Measurements from ENCODE around the gene RGL3.
"Not testable (repeated sequence)": the region's sequence is repeated elsewhere in the genome, so short reads cannot be mapped to it uniquely, and the experiment has no call there.

The RGL3 gene

DNA sequence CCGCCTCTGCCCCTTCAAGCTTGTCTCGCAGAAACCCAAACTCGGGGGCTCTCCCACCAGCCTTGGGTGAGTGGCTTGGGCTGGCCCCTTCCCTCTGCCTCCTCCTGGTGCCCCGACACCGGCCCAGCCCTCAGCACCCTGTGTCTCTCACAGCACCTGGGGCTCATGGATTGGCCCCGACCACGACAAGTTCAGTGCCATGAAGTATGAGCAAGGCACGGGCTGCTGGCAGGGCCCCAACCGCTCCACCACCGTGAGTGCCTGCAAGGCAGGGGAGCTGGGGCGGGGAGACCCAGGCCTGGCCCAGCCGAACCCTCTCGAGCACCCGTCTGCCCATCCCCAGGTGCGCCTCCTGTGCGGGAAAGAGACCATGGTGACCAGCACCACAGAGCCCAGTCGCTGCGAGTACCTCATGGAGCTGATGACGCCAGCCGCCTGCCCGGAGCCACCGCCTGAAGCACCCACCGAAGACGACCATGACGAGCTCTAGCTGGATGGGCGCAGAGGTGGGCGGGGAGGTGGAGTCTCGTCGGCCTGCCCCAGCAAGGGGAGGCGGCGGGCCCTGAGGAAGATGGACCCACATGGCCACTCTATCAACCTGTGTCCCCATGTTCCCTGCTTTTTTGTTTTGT lies 29.9 kb upstream of the RGL3 start:
- no peak for DNase-seq (ENCODE audit: low read depth in 2 of 3, low spot score in 2 of 3)

DNA sequence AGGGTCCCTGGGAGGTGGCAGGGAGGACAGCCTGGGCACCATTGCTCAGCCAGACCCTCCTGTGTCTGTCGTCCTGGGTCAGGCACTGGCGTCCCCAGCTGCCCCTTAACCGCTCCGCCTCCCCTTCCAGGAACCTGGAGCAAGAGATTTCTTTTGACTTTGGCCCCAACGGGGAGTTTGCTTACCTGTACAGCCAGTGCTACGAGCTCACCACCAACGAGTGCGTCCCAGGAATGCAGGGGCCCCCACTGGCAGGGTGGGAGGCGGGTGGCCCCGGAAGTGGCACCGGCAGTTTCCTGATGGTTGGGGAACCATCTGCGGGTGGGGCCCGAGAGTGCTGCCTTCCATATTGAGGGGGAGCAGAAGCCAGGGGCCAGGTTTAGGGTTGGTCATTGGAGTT lies 29.3 kb upstream of the RGL3 start:
- no peak for DNase-seq (ENCODE audit: low read depth in 2 of 3, low spot score in 2 of 3)

DNA sequence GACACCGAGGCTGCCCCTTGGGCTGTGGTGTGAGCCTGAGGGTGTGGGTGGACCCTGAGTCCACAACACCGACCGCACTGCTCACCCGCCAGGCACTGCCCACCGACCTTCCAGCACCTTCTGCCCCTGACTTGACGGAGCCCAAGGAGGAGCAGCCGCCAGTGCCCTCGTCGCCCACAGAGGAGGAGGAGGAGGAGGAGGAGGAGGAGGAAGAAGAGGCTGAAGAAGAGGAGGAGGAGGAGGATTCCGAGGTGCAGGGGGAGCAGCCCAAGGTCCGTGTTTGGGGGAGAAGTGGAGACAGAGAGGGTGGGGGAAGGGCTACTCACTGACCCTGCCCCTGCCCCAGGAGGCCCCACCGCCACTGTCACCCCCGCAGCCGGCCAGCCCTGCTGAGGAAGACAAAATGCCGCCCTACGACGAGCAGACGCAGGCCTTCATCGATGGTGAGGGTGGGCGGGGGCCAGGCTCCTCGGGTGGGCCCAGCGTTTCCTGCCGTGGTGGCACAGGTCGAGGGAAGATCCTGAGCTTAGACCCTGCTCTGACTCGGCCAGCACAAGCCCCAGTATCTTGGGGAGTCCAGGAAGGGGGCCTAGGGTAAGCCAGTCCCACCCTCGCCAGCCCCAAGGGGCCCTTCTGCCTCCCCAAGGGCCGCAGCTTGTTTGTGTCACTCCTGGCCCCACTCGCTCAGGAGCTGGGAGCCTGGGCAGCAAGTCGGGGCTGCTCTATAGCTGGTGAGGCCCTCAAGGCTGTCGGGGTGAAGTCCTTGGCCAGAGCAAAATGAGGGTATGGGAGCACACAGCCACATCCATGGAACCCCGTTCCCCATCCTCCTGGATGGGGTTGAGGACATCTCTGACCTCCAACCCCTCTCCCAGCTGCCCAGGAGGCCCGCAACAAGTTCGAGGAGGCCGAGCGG lies 28.5 kb upstream of the RGL3 start:
- no peak for DNase-seq (ENCODE audit: low read depth in 2 of 3, low spot score in 2 of 3)

DNA sequence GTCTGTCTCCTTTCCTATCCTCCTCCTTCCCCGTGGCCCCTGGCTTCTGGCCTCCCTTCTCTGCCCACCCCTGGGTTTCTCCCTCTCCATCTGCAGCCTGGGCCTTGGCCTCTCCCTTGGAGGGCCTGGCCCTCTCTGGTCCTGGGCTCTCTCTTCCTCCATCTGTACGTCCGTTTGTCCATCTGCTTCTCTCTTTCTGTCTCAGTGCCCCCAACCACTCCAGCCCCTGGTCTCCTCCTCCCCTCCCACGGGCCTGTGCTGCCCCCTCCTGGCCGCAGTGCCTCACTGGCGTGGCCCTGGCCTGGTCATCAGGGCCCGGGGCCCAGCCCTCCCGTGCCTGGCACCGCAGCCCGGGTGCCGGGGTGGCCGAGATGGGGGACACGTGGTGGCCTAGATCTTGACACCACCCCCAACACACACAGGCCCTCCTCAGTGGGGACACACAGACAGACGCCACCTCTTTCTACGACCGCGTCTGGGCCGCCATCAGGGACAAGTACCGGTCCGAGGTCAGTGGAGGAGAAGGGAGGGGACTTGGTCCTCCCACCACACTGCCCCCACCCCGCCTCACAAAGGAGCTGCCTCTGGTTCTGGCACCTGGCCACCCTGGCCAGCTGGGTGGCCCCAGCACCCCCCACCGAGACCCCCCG lies 27.7 kb upstream of the RGL3 start:
- DNase-seq (ENCODE audit: low read depth in 2 of 3, low spot score in 2 of 3) = no peak

DNA sequence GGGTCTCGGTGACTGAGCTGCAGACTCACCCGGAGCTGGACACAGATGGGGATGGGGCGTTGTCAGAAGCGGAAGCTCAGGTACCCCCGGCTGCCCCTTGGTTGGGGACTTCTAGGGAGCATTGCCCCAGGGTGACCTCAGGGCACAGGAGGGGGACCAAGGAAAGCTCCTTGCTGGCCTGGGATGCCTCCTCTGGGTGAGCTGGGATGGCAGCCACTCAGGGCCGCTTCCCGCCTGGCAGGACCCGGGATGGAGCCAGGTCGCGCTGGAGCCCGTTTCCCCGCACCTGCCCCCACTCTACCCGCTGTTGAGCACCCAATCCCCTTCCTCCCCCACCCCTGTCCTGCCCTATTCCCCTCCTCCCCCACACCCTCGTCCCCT lies 27.1 kb upstream of the RGL3 start:
- DNase-seq (ENCODE audit: low read depth in 2 of 3, low spot score in 2 of 3) = no peak

DNA sequence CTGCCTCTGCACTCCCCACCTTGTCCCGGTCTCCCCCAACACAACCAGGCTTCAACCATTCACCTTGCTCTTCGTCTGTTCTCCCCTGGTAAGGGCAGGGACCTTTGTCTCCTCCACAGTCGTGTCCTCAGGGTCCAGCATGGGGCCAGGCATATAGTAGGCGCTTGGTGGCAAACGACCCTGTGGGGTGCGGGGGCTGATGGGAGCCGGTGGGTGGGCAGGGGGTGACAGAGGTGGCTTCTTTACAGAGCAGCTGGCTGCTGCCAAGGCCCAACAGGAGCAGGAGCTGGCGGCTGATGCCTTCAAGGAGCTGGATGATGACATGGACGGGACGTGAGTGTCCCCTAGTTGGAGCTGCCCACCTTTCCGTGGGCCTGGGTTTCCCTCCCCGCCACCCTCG lies 26.0 kb upstream of the RGL3 start:
- no peak for DNase-seq (ENCODE audit: low read depth in 2 of 3, low spot score in 2 of 3)

DNA sequence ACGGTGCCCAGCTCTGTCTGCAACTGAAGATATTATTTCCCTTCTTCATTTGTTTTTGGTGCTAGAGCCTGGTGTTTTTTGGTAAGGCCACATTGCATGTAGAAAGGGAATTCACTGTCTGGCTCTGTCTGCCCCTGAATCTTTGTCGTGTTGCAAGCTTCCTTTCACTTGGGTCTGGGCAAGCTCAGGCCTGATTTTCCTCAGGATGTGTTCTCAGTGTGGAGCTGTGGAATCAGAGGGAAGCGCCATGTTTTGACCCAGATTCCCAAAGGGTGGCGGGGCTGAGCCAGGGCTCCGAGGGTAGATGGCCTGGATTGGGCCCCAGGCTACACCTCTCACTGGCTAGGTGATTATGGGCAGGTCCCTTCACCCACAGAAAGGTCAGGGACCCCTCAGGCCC lies 24.9 kb upstream of the RGL3 start:
- no peak for DNase-seq (ENCODE audit: low read depth in 2 of 3, low spot score in 2 of 3)

DNA sequence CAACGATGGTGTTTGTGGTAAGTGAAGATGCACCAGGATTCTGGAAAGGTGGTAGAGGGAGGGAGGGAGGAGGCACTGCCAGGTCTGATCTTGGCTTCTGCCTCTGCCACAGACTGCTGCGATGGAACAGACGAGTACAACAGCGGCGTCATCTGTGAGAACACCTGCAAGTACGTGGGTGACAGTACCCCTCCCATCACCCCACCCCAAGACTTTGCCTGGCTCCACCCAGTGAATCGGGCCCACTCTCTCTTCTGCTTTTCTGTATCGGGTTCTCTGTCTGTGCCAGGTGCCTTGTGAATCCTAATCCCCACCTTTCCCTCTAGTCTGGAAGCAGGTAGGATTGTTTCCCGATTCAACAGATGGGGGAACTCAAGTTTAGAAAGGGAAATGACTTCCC lies 18.8 kb upstream of the RGL3 start:
- no peak for DNase-seq (ENCODE audit: low read depth in 2 of 3, low spot score in 2 of 3)

DNA sequence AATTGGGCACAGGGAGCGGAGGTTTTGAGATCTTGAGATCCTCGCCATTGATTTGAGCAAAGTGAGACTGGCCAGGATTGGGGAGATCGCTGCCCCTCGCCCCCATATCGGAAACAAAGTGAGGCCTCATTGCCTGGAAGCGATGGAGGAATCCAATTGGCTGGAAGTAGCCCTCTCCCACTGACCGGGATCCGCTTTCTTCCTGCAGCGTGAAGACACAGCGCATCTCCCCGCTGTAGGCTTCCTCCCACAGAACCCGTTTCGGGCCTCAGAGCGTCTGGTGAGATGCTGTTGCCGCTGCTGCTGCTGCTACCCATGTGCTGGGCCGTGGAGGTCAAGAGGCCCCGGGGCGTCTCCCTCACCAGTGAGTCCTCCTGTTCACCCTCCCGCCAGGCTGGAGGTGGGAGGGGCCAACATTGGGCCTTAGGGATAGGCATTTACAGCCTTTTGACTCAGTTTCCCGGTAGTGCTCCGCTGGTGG lies 16.8 kb upstream of the RGL3 start:
- DNase-seq (ENCODE audit: low read depth in 2 of 3, low spot score in 2 of 3) = no peak

DNA sequence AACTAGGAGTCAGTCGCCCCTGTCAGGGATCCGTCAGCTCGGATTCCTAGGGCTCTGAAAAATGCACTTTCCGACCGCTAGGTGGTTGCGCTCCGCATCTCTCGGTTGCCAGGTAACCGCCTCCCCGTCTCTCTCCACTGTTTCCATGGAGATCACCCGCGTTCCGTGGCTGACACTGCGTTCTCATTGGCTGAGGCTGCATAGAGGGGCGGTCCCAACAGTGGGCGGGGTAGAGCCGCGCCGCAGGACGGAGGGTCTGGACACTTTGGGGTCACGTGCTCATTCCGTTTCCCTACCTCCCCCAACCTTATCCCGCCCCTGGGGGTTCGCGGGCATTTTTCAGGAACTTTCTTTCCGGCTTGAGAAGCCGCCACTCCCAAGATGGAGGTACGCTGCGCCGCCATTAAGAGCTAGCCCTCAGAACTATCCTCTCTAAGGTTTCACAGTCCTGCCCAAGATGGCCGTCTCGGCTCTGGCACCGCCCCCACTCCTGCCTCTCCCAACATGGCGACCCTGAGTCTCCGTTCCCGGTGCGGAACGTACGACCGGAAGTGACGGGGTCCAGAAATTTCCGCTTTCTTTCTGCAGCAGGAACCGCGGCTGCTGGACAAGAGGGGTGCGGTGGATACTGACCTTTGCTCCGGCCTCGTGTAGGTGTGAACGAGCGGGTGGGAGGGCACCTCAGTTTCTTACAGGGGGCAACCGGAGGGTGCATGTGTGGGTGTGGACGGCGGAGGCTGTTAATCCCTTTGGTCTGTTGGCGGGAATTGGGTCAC lies 16.1 kb upstream of the RGL3 start, which contains the start of the genes ODAD3 and PRKCSH:
Gene ODAD3, minus strand, starts transcription at position 65 of the 776 bp plus-strand sequence. CDS start 105 bp downstream, outside the sequence.
Gene PRKCSH, plus strand, starts transcription at position 579 of the 776 bp plus-strand sequence. CDS start 483 bp downstream, outside the sequence.
- peak; percentile 82 to 98 (median 92) for DNase-seq (ENCODE audit: low read depth in 2 of 3, low spot score in 2 of 3)

DNA sequence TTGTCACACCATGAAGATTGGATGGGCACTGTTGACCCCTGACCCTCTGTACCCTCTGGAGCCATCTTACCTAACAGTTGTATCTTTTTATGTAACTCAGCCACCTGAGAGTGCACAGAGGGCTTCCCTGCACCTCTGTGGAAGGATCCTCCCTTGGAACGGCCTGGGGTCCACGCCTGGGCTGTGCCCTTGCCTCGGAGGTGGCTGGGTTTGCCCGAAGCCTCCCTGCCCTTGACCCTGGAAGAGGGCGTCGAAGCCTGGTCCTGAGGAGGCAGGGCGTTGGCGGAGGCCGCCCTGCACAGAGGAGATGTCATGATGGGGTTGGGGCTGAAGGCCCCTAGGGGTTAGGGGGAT lies 15.6 kb upstream of the RGL3 start:
- DNase-seq (ENCODE audit: low read depth in 2 of 3, low spot score in 2 of 3) = no peak

DNA sequence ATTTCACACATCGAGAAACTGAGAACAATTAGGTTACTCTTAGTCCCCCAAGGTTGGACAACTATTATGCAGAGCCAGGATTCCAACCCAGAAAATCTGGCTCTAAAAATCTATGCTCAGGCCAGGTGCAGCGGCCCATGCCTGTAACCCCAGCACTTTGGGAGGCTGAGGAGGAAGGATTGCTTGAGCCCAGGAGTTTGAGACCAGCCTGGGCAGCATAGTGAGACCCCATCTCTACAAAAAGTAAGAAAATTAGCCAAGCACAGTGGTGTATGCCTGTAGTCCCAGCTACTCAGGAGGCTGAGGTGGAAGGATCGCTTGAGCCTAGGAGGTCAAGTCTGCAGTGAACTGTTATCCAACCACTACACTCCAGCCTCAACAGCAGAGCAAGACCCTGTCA lies 14.4 kb upstream of the RGL3 start:
- not testable (repeated sequence) for DNase-seq (ENCODE audit: low read depth in 2 of 3, low spot score in 2 of 3)

DNA sequence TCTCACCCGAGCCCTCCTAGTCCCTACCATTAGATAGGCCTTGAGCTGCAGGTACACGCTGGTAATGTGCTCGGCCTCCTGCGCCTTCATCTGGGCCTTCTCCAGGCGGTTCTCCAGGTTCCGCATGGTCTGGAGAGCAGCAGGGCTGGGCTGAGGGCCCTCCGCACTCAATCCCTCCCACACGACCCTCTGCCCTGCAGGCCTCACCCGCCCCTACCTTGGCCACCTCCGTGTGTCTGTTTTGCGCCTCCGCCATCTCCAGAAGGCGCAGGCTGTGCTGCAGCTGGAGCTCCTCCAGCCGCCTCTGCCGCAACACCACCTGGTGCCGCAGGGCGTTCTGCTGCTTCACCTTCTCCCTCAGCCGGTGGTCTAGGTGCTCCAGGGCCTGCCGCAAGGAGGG lies 7.5 kb upstream of the RGL3 start:
- no peak for DNase-seq (ENCODE audit: low read depth in 2 of 3, low spot score in 2 of 3)

DNA sequence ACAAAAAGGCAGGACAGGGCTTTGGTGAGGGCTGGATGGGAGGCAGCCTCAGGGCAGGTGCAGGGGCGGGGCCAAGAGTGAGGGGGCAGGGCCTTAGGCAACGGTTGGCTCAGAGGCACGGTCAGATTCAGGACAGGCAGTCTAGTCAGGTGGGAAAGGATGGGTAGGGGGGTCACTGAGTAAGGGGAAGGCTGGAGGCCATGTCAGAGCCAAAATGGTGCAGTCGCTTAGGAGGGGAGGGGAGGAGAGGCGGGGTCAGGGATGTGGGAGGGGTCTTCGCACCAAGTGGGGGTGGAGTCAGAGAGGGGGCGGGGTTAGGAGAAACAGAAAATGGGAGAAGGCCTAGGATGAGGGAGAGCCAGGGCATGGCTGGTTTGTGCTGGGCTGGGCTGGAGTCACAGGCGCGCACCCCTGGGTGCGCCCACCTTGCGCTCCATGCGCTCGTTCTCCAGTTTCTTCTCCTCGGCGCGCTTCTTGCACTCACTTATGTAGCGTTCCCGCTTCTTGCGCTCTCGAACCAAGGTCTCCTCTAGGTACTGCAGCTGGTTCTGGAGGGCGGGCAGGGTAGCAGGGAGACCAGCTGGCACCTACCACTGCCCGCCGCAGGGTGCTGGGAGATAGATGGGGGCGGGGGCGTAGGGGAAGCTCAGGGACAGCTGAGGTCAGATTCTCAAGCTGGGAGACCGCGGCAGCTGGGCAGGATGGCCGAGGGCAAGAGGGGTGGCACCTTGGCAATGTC lies 6.8 kb upstream of the RGL3 start:
- DNase-seq (ENCODE audit: low read depth in 2 of 3, low spot score in 2 of 3) = no peak

DNA sequence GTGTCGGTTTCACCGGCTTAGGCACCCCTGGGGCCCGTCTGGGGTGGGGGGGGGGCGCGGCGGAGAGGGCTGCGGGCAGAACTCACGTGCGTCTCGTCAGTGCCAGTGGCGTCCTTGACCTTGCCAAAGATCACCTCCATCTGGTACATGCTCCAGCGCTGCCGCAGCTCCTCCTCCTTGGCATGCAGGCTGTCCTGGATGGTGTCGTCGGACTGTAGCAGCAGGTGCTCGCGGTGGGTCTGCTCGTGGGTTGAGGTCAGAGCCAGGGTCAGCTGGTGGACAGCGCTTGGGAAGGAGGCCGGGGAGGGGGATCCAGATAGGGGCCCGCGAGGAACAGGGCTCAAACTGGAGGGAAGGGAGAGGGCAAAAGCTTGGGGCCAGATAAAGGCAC lies 4.7 kb upstream of the RGL3 start:
- DNase-seq (ENCODE audit: low read depth in 2 of 3, low spot score in 2 of 3) = no peak

DNA sequence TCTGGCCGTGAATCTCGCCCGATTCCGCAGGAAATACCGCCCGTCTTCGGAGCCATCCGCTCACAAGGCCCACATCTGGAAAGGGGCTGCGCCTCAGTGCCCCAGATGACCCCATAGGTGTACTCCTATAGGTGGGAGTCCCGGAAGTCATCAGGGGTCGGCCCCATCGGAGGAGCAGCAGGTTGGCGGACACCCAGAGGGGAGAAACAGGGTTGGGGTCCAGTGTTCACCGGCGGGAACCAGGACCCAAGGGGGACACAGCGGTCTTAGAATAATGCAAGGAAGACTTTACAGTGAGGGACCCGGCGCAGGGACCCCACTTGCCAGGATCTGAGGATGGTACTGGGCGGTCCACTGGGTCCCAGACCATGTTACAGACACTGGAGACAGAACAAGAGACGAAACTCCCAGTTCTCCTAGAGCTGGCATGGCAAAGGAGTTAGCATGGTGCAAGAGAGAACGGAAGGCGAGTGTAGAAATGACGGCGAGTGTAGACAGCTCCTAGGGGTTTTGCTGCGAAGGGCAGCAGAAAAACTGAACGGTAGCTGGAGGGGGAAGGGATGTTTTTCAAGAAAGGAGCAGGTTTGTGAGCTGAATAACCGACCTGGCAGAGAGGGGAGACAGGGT lies 4.2 kb upstream of the RGL3 start:
- no peak for DNase-seq (ENCODE audit: low read depth in 2 of 3, low spot score in 2 of 3)

DNA sequence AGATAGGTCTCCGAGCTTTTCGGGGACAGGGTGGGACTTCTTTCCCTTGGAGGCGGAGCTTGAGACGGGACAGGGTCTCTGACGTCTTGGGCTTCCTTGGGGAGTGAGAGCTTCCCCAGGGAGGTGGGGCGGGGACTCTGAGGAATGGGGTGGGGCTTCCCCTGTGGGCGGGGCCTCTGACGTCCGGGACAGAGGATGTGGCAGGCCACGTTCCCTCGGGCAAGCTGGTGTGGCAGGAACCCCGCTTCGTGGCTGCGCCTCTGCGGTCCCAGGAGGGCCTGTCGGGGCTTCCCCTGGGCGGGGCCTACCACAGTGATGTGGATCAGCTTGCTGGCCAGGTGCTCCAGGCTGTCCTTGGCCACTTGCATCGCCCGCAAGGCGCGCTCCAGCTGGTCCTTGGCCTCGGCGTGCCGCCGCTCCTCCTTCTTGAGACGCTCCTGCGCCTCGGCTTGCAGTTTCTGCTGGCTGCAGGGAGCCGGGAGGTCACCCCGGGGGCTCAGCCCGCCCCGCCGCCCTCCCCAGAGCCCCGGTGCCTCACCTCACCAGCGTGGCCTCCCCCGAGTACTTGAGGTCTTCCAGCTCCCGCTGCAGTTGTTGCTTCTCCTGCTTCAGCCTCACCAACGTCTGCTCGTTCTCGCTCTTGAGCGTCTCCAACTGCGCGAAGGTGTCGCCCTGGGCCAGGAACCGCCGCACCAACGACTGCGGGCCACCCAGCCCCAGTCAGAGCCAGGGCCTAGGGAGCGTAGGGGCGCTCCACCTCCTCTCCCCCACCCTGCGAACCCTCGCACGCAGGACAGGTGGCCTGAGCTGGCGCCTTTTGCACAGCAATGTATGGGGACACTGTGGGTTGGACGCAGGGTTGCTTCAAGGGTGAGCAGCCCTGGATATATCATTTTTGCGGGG lies 3.3 kb upstream of the RGL3 start:
- peak; percentile 38 to 50 (median 47) for DNase-seq (ENCODE audit: low read depth in 2 of 3, low spot score in 2 of 3)

DNA sequence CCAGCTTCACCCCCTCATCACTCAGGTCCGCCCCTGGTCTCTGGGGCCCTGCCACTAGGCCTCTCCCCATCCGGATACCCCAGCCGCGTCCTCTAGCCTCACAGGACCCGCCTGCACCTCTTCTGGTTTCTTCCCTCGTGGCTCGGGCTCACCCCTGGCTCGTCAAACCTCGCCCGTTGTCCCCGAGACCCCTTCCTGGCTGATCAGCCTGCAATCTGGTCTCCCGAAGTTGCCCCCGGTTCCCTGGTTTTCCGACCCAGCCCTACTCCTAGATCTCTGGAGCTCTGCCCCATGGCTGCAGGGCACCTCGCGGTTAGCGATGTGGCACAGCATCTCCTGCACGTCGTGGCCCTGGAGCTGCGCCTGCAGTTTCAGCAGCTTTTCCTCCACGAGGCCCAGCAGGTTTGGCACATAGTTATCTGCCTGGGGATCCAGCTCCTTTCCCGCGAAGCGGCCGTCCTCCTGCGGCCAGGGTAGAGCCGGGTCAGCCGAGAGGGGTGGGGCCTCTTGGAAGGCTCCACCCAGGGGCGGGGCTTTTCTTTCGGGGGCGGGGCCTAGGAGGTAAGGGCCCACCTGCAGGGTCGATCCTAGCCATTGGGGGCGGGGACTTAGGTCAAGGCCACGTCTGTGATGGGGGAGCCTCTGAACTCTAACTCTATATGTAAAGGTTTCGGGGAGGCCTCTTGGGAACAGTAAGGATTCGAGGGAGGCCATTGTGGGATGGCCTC lies 2.4 kb upstream of the RGL3 start:
- peak in 1 of 3 experiments; percentile 44 for DNase-seq (ENCODE audit: low read depth in 2 of 3, low spot score in 2 of 3)

All from activated CD8-positive, alpha-beta memory T cell treated with anti-CD3 and anti-CD28 coated beads for 48 hours (primary cell).